ENCODE data around the gene STKLD1.

STKLD1 gene

DNA sequence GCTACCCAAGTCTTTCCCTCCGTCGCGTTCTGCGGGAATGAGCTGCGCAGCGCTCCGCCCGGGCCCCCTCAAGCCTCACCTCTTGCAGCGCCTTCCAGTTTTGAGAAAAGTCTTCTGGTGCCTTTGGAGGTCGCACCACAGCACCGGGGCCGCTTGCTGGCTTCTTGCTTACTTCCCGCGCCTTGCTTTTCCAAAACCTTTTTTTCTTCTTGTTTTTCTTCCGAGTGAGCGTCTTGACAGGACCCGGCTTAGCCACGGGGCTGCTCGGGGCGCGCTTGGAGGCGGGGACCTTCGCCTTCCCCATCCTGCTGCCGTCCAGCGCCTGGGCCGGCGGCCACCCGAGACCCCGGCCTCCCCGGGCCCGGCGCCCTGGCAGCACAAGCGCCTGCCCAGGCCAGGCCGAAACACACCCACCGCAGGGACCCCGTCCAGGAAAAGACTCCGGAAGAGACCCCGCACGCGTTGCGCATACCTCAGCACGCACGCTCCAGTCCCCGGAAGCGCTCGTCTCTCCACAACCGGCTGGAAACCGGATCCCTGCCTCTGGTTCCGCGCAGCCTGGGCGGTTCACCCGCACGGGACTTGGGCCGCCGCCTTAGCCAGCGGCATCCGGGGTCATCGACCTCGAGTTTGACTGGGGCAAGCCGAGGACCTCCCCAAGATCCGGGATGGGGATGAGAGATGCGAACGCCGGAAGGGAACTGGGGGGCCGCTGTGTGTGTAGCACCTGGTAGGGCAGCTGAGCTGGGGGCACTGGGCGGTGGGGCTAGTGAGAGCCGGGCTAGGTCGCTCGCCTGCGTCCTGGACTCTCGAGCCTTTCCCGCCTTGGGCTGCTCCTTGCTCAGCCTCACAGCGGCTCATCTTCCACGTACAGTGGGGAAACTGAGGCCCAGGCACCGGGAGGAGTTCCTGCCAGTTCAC is 41.6 kb downstream of the STKLD1 start, which contains the start of gene REXO4:
Gene REXO4, minus strand, starts transcription at position 470 of the 921 bp plus-strand sequence. Its CDS starts 166 bp downstream, at position 304.
- peak; percentile 92 for DNase-seq

DNA sequence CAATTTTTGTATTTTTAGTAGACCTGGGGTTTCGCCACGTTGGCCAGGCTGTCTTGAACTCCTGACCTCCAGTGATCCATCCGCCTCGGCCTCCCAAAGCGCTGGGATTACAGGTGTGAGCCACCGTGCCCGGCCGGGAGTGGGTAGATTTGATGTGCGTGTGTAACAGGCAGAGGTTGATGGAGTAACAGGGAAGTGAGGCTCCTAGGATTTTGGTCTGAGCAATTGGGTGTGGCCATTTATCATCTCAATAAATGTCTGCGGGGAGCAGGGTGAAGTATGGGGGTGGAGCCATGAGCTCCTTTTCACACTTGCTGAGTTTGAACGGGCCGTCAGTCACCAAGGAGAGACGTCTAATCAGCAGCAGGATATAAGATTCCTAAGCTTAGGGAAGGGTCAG is 42.8 kb downstream of the STKLD1 start:
- DNase-seq = no peak

- no peak for DNase-seq
Measured at GRCh38 chr9:133420392-133420827, 44.2 kb downstream of the STKLD1 start.

DNA sequence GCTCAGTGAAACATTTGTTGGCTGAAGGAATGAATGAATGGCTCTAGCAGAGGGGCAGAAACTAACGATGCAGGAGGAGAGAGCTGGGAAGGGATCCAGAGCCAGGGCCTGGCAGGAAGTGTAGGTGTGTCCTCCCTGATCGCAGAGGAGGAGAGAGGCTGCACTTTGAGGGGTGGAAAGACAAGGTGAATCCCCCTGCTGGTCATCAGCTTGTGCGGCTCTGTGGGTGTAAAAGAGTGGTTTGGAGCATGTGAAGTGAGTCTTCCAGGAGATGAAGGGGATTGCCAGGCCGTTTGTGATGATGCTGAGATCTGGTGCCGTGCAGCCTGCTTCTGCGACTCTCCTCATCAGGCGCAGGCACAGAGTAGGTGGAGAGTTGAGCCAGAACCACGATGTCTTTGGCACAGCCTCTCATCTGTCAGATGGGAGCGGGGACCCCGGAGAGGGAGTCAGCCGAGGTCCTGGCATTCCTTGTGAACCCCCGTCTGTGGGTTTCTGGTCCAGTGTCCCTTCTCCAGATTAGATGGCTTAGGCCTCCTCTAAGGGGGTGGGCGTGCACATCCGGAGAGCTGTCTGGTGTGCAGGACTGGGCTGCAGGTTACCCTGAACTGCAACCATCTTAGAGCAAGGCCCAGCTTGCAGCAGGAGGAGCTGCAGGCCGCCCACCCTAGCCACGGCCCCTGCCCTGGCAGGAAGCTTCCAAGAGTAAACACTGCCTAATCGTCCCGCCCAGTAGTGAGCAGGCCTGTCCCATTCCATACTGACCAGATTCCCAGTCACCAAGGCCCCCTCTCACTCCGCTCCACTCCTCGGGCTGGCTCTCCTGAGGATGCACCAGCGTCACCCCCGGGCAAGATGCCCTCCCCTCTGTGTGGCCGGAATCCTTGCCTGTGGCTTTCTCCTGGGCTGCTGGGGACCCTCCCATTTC is 45.7 kb downstream of the STKLD1 start, which contains the start of gene ADAMTS13:
Gene ADAMTS13, plus strand, starts transcription at position 753 of the 928 bp plus-strand sequence. Its CDS starts 77 bp downstream, at position 830.
- no peak for DNase-seq

DNA sequence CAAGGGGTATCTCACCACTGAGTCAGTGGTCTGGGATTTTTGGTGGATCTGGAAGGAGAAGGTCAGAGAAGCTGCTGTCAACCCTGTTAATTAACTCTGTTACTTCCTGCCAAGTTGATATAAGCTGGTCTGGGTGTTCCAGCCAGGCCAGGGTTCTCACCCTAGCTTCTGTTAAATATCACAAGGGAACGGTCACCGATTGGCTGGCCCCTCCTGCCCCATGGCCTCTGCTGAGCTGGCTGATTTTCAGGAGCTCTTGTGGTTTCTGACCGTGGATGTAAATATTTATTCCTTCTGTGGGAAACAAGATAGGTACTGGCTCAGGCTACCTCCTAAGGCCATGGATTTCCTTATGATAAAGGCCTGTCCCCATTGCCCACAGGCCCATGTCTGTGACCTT is 47.0 kb downstream of the STKLD1 start:
- DNase-seq = no peak

DNA sequence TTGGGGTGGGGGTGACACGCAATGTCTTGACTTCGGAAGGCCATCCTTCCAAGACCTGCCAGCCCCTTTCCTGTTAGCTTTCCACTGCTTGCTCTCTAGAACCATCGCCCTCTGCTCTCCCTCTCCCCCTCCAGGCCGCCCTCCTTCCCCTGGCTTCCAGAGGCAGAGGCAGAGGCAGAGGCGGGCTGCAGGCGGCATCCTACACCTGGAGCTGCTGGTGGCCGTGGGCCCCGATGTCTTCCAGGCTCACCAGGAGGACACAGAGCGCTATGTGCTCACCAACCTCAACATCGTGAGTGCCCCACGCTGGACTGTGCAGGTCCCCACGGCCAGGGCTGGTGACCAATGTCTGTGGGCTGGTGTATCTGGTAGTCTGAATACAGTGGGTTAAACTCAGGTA is 48.0 kb downstream of the STKLD1 start:
- no peak for DNase-seq

DNA sequence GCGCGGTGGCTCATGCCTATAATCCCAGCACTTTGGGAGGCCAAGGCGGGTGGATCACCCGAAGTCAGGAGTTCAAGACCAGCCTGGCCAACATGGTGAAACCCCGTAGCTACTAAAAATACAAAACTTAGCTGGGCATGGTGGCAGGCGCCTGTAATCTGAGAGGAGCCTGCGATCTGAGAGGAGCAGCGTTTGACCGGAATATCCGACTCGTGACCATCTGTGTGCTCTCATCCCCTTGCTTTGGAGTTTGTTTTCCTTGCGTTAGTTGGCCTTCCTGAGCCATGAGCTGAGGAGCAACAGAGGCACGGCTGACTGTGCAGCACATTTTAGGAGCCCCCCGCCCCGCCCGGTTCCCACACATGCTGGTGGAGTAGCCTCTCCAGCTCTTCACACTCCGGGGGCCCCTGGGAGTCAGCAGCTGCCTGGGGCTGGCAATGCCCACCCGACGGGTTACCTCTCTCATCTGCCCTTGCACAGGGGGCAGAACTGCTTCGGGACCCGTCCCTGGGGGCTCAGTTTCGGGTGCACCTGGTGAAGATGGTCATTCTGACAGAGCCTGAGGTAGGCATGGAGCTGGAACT is 49.0 kb downstream of the STKLD1 start:
- no peak for DNase-seq

- DNase-seq = no peak
Measured at GRCh38 chr9:133426011-133426410, 49.8 kb downstream of the STKLD1 start.

- DNase-seq = no peak
Measured at GRCh38 chr9:133427658-133428348, 51.6 kb downstream of the STKLD1 start.

DNA sequence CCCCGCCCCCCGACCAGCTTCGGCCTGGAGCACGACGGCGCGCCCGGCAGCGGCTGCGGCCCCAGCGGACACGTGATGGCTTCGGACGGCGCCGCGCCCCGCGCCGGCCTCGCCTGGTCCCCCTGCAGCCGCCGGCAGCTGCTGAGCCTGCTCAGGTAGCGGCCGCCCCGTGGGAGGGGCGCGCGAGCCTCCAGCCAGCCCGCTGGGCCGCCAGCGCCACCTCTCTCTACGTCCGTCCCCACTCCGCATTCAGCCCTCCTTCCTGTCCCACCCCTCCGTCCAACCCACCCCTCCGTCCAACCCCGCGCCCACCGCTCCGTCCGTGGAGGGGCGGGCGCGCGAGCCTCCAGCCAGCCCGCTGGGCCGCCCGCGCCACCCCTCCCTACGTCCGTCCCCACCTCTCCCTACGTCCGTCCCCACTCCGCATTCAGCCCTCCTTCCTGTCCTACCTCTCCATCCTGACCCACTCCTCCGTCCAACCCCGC is 52.5 kb downstream of the STKLD1 start:
- DNase-seq = no peak

GRCh38 chr9:133429214-133429613 is 53.0 kb downstream of the STKLD1 start:
- DNase-seq = no peak

- peak; percentile 13 for DNase-seq
Measured at GRCh38 chr9:133429641-133430161, 53.5 kb downstream of the STKLD1 start.

DNA sequence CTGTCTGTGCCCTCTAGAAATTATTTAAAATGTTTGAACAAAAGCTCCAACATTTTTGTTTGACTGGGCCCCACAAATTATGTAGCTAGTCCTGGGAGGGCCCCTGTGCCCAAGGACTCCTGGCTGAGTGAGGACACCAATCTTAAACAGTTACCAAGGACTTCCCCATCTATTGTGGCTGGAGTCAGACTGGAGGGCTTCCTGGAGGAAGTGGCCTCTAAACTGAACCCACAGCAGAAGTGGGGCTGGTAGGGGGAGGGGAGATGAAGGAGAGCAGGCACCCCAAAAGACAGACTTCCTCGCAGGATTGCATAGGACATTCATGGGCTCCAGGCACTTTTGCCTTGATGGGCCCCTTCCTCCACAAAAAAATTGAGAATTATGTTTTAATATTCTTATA is 54.1 kb downstream of the STKLD1 start:
- DNase-seq = no peak

GRCh38 chr9:133433351-133433843 is 57.2 kb downstream of the STKLD1 start:
- no peak for DNase-seq

- no peak for DNase-seq
Measured at GRCh38 chr9:133436681-133437080, 60.5 kb downstream of the STKLD1 start.

- DNase-seq = no peak
Measured at GRCh38 chr9:133437753-133438531, 61.8 kb downstream of the STKLD1 start.

DNA sequence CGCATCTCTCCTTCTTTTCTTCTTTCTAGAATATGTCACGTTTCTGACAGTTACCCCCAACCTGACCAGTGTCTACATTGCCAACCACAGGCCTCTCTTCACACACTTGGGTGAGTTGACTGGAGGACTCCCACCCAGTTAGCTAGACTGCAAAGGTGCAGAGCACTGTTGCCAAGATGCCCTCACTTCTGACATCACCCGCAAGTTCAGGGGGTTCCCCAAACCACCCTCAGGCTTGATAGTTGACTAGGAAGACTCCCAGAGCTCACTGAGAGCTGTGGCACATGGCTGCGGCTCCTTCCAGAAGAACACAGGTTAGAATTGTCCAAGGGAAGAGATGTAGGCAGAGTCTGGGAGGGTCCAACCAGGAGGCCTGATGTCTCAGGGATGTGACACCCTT is 63.2 kb downstream of the STKLD1 start:
- no peak for DNase-seq

- DNase-seq = no peak
Measured at GRCh38 chr9:133440874-133441273, 64.7 kb downstream of the STKLD1 start.

DNA sequence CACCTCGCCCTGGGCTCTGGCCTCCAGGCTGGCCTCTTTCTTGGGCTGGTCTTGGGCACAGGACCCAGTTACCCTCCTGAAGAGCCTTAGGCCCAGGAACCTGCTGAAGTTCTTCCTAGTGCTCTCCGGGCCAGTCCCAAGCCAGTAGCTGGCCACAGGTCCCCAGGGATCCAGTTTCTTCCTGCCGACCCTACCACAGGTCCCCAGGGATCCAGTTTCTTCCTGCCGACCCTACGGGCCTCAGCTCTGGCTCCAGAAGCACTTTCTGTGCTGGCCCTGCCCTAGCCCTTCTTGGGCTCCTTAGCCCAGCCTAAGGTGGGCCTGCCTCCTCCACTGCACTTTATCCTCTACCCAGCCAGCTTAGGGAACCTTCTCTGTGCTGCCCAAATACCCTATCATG is 65.4 kb downstream of the STKLD1 start:
- DNase-seq = no peak

GRCh38 chr9:133443248-133443647 is 67.1 kb downstream of the STKLD1 start:
- DNase-seq = no peak

- DNase-seq = no peak
Measured at GRCh38 chr9:133443982-133444381, 67.8 kb downstream of the STKLD1 start.

All from fibroblast of skin of scalp (primary cell).